KMS-11 (cell line): ENCODE results near the gene TSPAN14.

Experiments used
- H2AFZ ChIP-seq: fragments of 200-600 bp; sonication (generic); 2 replicates; pipeline ENCODE4 v1.6.1; 2016; ENCODE audit warnings: antibody characterized with exemption, mixed run types, low read depth
- H3K27ac ChIP-seq: fragments of 200-600 bp; sonication (generic); 2 replicates; pipeline ENCODE4 v1.6.1; 2016; ENCODE audit warnings: mild to moderate bottlenecking, mixed run types
- H3K27me3 ChIP-seq: fragments of 200-600 bp; sonication (generic); 2 replicates; pipeline ENCODE4 v1.6.1; 2017; ENCODE audit warnings: mild to moderate bottlenecking, low read depth, mixed run types, moderate library complexity; ENCODE audit not compliant: insufficient read depth
- H3K36me3 ChIP-seq: fragments of 200-600 bp; sonication (generic); 2 replicates; pipeline ENCODE4 v1.6.1; 2017; ENCODE audit warnings: mild to moderate bottlenecking, mixed run types; ENCODE audit not compliant: insufficient read depth
- H3K4me1 ChIP-seq: fragments of 200-600 bp; sonication (generic); 2 replicates; pipeline ENCODE4 v1.6.1; 2016; ENCODE audit warnings: mild to moderate bottlenecking, low read depth, mixed run types; ENCODE audit not compliant: poor library complexity, severe bottlenecking
- H3K4me2 ChIP-seq: fragments of 200-600 bp; sonication (generic); 2 replicates; pipeline ENCODE4 v1.7.0; 2016; ENCODE audit warnings: mild to moderate bottlenecking, mixed run types
- H3K4me3 ChIP-seq: fragments of 200-600 bp; sonication (generic); IDR thresholded peaks from 2 replicates; pipeline ENCODE4 v1.6.1; 2017; ENCODE audit warnings: low read depth, low read length, mixed read lengths; ENCODE audit not compliant: insufficient read depth
- H3K79me2 ChIP-seq: fragments of 200-600 bp; sonication (generic); 2 replicates; pipeline ENCODE4 v1.6.1; 2016; ENCODE audit warnings: low read depth, mixed run types; ENCODE audit not compliant: insufficient read depth
- H3K9ac ChIP-seq: fragments of 200-600 bp; sonication (generic); 2 replicates; pipeline ENCODE4 v1.6.1; 2016; ENCODE audit warnings: mild to moderate bottlenecking, mixed run types
- H4K20me1 ChIP-seq: fragments of 200-600 bp; sonication (generic); 2 replicates; pipeline ENCODE4 v1.6.1; 2016; ENCODE audit warnings: mild to moderate bottlenecking, mixed run types; ENCODE audit not compliant: insufficient read depth
- CTCF ChIP-seq: fragments of 200-600 bp; sonication (generic); conservative IDR thresholded peaks from 2 replicates; pipeline ENCODE4 v1.6.1; 2017; ENCODE audit warnings: low read depth, mild to moderate bottlenecking, antibody characterized with exemption, low read length, moderate library complexity, mixed read lengths

The TSPAN14 gene

GRCh38 chr10:80441831-80442230, 12.3 kb upstream of the TSPAN14 start:
- no peak overlapping the region for H3K27ac ChIP-seq
- H3K9ac ChIP-seq, result no peak overlapping the region
- TF ChIP-seq CTCF, result no peak

GRCh38 chr10:80442879-80443278, 11.2 kb upstream of the TSPAN14 start:
- Histone ChIP-seq H3K36me3 (no peaks in the 10 kb centered on the region), H3K27ac (no peak overlapping the region), H4K20me1 (no peaks in the 10 kb centered on the region), H3K79me2 (no peaks in the 10 kb centered on the region), H3K27me3 (no peaks in the 10 kb centered on the region), H2AFZ (no peak overlapping the region), H3K9ac (no peak overlapping the region), H3K4me2 (no peak overlapping the region), H3K4me3 (no peak overlapping the region), H3K4me1 (no peaks in the 10 kb centered on the region)
- TF ChIP-seq CTCF, result no peak

More at GRCh38 chr10:80441831-80442230, 12.3 kb upstream of the TSPAN14 start:
- Histone ChIP-seq H4K20me1 (no peaks in the 10 kb centered on the region), H3K4me2 (no peak overlapping the region), H3K4me1 (no peaks in the 10 kb centered on the region), H3K36me3 (no peaks in the 10 kb centered on the region), H3K79me2 (no peaks in the 10 kb centered on the region), H2AFZ (no peak overlapping the region), H3K4me3 (no peak overlapping the region), H3K27me3 (no peaks in the 10 kb centered on the region)

- Histone ChIP-seq H3K27me3 (no peaks in the 10 kb centered on the region), H3K36me3 (no peaks in the 10 kb centered on the region), H4K20me1 (no peaks in the 10 kb centered on the region), H3K4me3 (no peak overlapping the region), H2AFZ (no peak overlapping the region; the same call in 1 of the 2 replicates), H3K4me2 (no peak overlapping the region), H3K9ac (no peak overlapping the region), H3K27ac (no peak overlapping the region), H3K4me1 (no peaks in the 10 kb centered on the region), H3K79me2 (no peaks in the 10 kb centered on the region)
- no peak for TF ChIP-seq CTCF
Measured at GRCh38 chr10:80443531-80443974, 10.6 kb upstream of the TSPAN14 start.

- Histone ChIP-seq H3K4me2 (no peak overlapping the region), H3K4me1 (no peaks in the 10 kb centered on the region), H2AFZ (no peak overlapping the region), H3K27me3 (no peaks in the 10 kb centered on the region), H3K27ac (no peak overlapping the region), H4K20me1 (no peaks in the 10 kb centered on the region), H3K9ac (no peak overlapping the region), H3K36me3 (no peaks in the 10 kb centered on the region), H3K4me3 (no peak overlapping the region), H3K79me2 (no peaks in the 10 kb centered on the region)
- no peak for TF ChIP-seq CTCF
Measured at GRCh38 chr10:80444124-80444523, 10.0 kb upstream of the TSPAN14 start.
